Mucosa of rectum (tissue), 2 donors: ENCODE measurements around the gene CGGBP1.

Experiments
- H3K27ac ChIP-seq, 2 donors: one replicate each; pipeline ENCODE4 v1.7.0; 2013; ENCODE audit warnings: inconsistent platforms in 2 of 2, low read depth in 2 of 2, low read length in 2 of 2
- H3K27me3 ChIP-seq, 2 donors: one replicate each; pipeline ENCODE4 v1.7.0; 2013; ENCODE audit warnings: low read length in 2 of 2; ENCODE audit not compliant: control insufficient read depth in 2 of 2, insufficient read depth in 2 of 2
- H3K36me3 ChIP-seq, 2 donors: one replicate each; pipeline ENCODE4 v1.7.0; 2013; ENCODE audit warnings: low read length in 2 of 2; ENCODE audit not compliant: control insufficient read depth in 2 of 2, insufficient read depth in 2 of 2
- H3K4me1 ChIP-seq, 2 donors: one replicate each; pipeline ENCODE4 v1.7.0; 2013; ENCODE audit warnings: low read length in 2 of 2, mild to moderate bottlenecking in 1 of 2; ENCODE audit not compliant: control insufficient read depth in 2 of 2, insufficient read depth in 2 of 2
- H3K4me3 ChIP-seq, 2 donors: one replicate each; pipeline ENCODE4 v1.7.0; 2013; ENCODE audit warnings: low read length in 2 of 2
- H3K9ac ChIP-seq, 2 donors: one replicate each; pipeline ENCODE4 v1.7.0; 2013; ENCODE audit warnings: low read length in 2 of 2, low read depth in 1 of 2, mild to moderate bottlenecking in 1 of 2
- H3K9me3 ChIP-seq, 2 donors: one replicate each; pipeline ENCODE4 v1.7.0; 2013; ENCODE audit warnings: low read length in 2 of 2; ENCODE audit not compliant: control insufficient read depth in 2 of 2
- donor health status: healthy.
- donor health status: Normal muscosa, but diverticular disease.

Gene CGGBP1

GRCh38 chr3:88038566-88038965 lies 20.2 kb downstream of the CGGBP1 start:
- no peak overlapping the region for H3K9ac ChIP-seq
- no peak overlapping the region for H3K27ac ChIP-seq
- no peak overlapping the region for H3K4me3 ChIP-seq
- H3K9me3 ChIP-seq = no peaks in the 10 kb centered on the region
- H3K27me3 ChIP-seq = no peaks in the 10 kb centered on the region
- H3K36me3 ChIP-seq = no peaks in the 10 kb centered on the region
- no peaks in the 10 kb centered on the region for H3K4me1 ChIP-seq

GRCh38 chr3:88036221-88036620 lies 22.6 kb downstream of the CGGBP1 start:
- Histone ChIP-seq H3K4me3 (no peak overlapping the region), H3K27ac (no peak overlapping the region), H3K27me3 (no peaks in the 10 kb centered on the region), H3K4me1 (peaks cover 0 to 3% of the 10 kb centered on the region in 2 donors), H3K9me3 (no peaks in the 10 kb centered on the region), H3K36me3 (no peaks in the 10 kb centered on the region), H3K9ac (no peak overlapping the region)

GRCh38 chr3:88034491-88035275 lies 24.1 kb downstream of the CGGBP1 start:
- Histone ChIP-seq H3K27me3 (no peaks in the 10 kb centered on the region), H3K9ac (no peak overlapping the region), H3K27ac (no peak overlapping the region), H3K9me3 (no peaks in the 10 kb centered on the region), H3K4me1 (peaks cover 0 to 3% of the 10 kb centered on the region in 2 donors), H3K4me3 (no peak overlapping the region), H3K36me3 (no peaks in the 10 kb centered on the region)

GRCh38 chr3:88033808-88034207 lies 25.0 kb downstream of the CGGBP1 start:
- H3K4me1 ChIP-seq = peaks cover 0 to 3% of the 10 kb centered on the region in 2 donors
- H3K36me3 ChIP-seq = no peaks in the 10 kb centered on the region
- H3K9me3 ChIP-seq = no peaks in the 10 kb centered on the region
- no peak overlapping the region for H3K4me3 ChIP-seq
- no peaks in the 10 kb centered on the region for H3K27me3 ChIP-seq
- H3K9ac ChIP-seq = no peak overlapping the region
- H3K27ac ChIP-seq = no peak overlapping the region

- Histone ChIP-seq H3K27me3 (no peaks in the 10 kb centered on the region), H3K4me3 (no peak overlapping the region), H3K4me1 (peaks cover 0 to 3% of the 10 kb centered on the region in 2 donors), H3K27ac (no peak overlapping the region), H3K9me3 (no peaks in the 10 kb centered on the region), H3K9ac (no peak overlapping the region), H3K36me3 (no peaks in the 10 kb centered on the region)
Measured at GRCh38 chr3:88033079-88033478, 25.7 kb downstream of the CGGBP1 start.

- Histone ChIP-seq H3K9ac (peak overlapping the region; percentile 47 to 58), H3K4me1 (peaks cover 0 to 3% of the 10 kb centered on the region in 2 donors), H3K27ac (peak overlapping the region; percentile 22 to 25), H3K36me3 (no peaks in the 10 kb centered on the region), H3K4me3 (peak overlapping the region; percentile 56 to 71), H3K9me3 (no peaks in the 10 kb centered on the region), H3K27me3 (no peaks in the 10 kb centered on the region)
Measured at GRCh38 chr3:88032245-88032644, 26.6 kb downstream of the CGGBP1 start.

GRCh38 chr3:88031642-88032077 lies 27.1 kb downstream of the CGGBP1 start:
- H3K27me3 ChIP-seq = no peaks in the 10 kb centered on the region
- peak overlapping the region; percentile 56 to 71 for H3K4me3 ChIP-seq
- peaks cover 0 to 3% of the 10 kb centered on the region in 2 donors for H3K4me1 ChIP-seq
- no peaks in the 10 kb centered on the region for H3K36me3 ChIP-seq
- H3K27ac ChIP-seq = peak overlapping the region; percentile 22 to 25
- H3K9me3 ChIP-seq = no peaks in the 10 kb centered on the region
- peak overlapping the region; percentile 47 to 58 for H3K9ac ChIP-seq

- H3K4me3 ChIP-seq = peak overlapping the region in 1 of 2 donors; percentile 32
- H3K27me3 ChIP-seq = no peaks in the 10 kb centered on the region
- peaks cover 0 to 3% of the 10 kb centered on the region in 2 donors for H3K4me1 ChIP-seq
- H3K36me3 ChIP-seq = no peaks in the 10 kb centered on the region
- no peaks in the 10 kb centered on the region for H3K9me3 ChIP-seq
- H3K9ac ChIP-seq = no peak overlapping the region
- H3K27ac ChIP-seq = no peak overlapping the region
Measured at GRCh38 chr3:88030210-88030609, 28.6 kb downstream of the CGGBP1 start.

- Histone ChIP-seq H3K27me3 (no peaks in the 10 kb centered on the region), H3K36me3 (no peaks in the 10 kb centered on the region), H3K4me3 (no peak overlapping the region), H3K9ac (no peak overlapping the region), H3K27ac (no peak overlapping the region), H3K4me1 (peaks cover 0 to 3% of the 10 kb centered on the region in 2 donors), H3K9me3 (no peaks in the 10 kb centered on the region)
Measured at GRCh38 chr3:88028876-88029275, 29.9 kb downstream of the CGGBP1 start.

GRCh38 chr3:88025001-88025552 lies 33.7 kb downstream of the CGGBP1 start:
- no peaks in the 10 kb centered on the region for H3K4me1 ChIP-seq
- H3K27me3 ChIP-seq = no peaks in the 10 kb centered on the region
- no peak overlapping the region for H3K27ac ChIP-seq
- H3K4me3 ChIP-seq = no peak overlapping the region
- no peak overlapping the region for H3K9ac ChIP-seq
- no peaks in the 10 kb centered on the region for H3K36me3 ChIP-seq
- H3K9me3 ChIP-seq = no peaks in the 10 kb centered on the region
